ENCODE measurements around the gene MYO1G. TPM values are rescaled to one million over a fixed set of nuclear protein-coding genes. Genes with fewer than 3 reads are reported as not detected.

MYO1G gene
- total RNA-seq, 1 experiment from 2014 or later, result 0.41 TPM

- Histone ChIP-seq H3K27me3 (ENCODE audit: control insufficient read depth, insufficient read depth, low read length) (no peaks in the 10 kb centered on the region), H3K9me3 (ENCODE audit: control insufficient read depth, insufficient read depth, low read depth, low read length) (no peaks in the 10 kb centered on the region), H3K36me3 (ENCODE audit: control insufficient read depth, insufficient read depth, low read length) (no peaks in the 10 kb centered on the region), H3K27ac (ENCODE audit: low read length) (no peak overlapping the region), H3K4me3 (ENCODE audit: low read depth in 2 of 2, low read length in 2 of 2) (no peak overlapping the region), H3K4me1 (ENCODE audit: control insufficient read depth, insufficient read depth, low read length) (no peaks in the 10 kb centered on the region)
- BruUV-seq (replicated peaks), result TSS peak; percentile 47
- DNase-seq (ENCODE audit: low read depth, low spot score) (no peak), ATAC-seq (peak; percentile 39; the same call in 1 of the 2 replicates)
- intact Hi-C loops (cut with micrococcal nuclease; ENCODE audit: unreplicated experiment), result no loop called here
- ChIA-PET CTCF (interaction anchor here (0.6 kb wide), 1 partner anchor 11 kb away, joined by 8 read pairs; no protein-coding TSS in a partner anchor), POLR2A (interaction anchor here (0.6 kb wide), 2 partner anchors 44 to 354 kb away, joined by 3 to 5 read pairs; no protein-coding TSS in a partner anchor)
- in situ Hi-C loops (cut with HindIII; ENCODE audit: low pct_unique_long_range_greater_than_20kb, low sequenced_read_pairs), result no loop called here
- TF ChIP-seq REST (IDR thresholded peaks at IDR 0.05; ENCODE audit: insufficient read depth in 1 of 2, low read depth in 2 of 2, low read length in 1 of 2) (no peak), SIN3A (IDR thresholded peaks at IDR 0.05; ENCODE audit: borderline replicate concordance, insufficient read depth, low read depth, low read length) (no peak), POLR2AphosphoS5 (IDR thresholded peaks at IDR 0.05; ENCODE audit: low read depth, low read length) (no peak)
Measured at GRCh38 chr7:45021604-45022296, 42.9 kb upstream of the MYO1G start.

- CTCF ChIA-PET, result no interaction called here
- POLR2A ChIA-PET, result no interaction called here
Measured at GRCh38 chr7:45020915-45021314, 42.1 kb upstream of the MYO1G start.

More at GRCh38 chr7:45020915-45021314, 42.1 kb upstream of the MYO1G start:
- DNase-seq (ENCODE audit: low read depth, low spot score) (no peak), ATAC-seq (no peak)
- TF ChIP-seq TCF7L2 (IDR thresholded peaks at IDR 0.05; ENCODE audit: low read depth, low read length) (no peak), SIN3A (IDR thresholded peaks at IDR 0.05; ENCODE audit: borderline replicate concordance, insufficient read depth, low read depth, low read length) (no peak), CTCF (IDR thresholded peaks at IDR 0.05) (no peak), REST (IDR thresholded peaks at IDR 0.05; ENCODE audit: insufficient read depth in 1 of 2, low read depth in 2 of 2, low read length in 1 of 2) (no peak), POLR2AphosphoS5 (IDR thresholded peaks at IDR 0.05; ENCODE audit: low read depth, low read length) (no peak)
- no TSS peak for BruUV-seq (replicated peaks)
- no peaks in the 10 kb centered on the region for H3K36me3 ChIP-seq (ENCODE audit: control insufficient read depth, insufficient read depth, low read length)
- no peak overlapping the region for H3K27ac ChIP-seq (ENCODE audit: low read length)
- in situ Hi-C loops (cut with HindIII; ENCODE audit: low pct_unique_long_range_greater_than_20kb, low sequenced_read_pairs), result no loop called here
- H3K4me3 ChIP-seq (ENCODE audit: low read depth in 2 of 2, low read length in 2 of 2), result no peak overlapping the region
- H3K4me1 ChIP-seq (ENCODE audit: control insufficient read depth, insufficient read depth, low read length), result no peaks in the 10 kb centered on the region
- H3K9me3 ChIP-seq (ENCODE audit: control insufficient read depth, insufficient read depth, low read depth, low read length), result no peaks in the 10 kb centered on the region
- no peaks in the 10 kb centered on the region for H3K27me3 ChIP-seq (ENCODE audit: control insufficient read depth, insufficient read depth, low read length)
- intact Hi-C loops (cut with micrococcal nuclease; ENCODE audit: unreplicated experiment), result no loop called here
